ENCODE measurements around the gene PSMA4.
"Not testable (repeated sequence)": the region's sequence is repeated elsewhere in the genome, so short reads cannot be mapped to it uniquely, and the experiment has no call there.

Gene PSMA4

GRCh38 chr15:78550194-78550593 lies 9.9 kb downstream of the PSMA4 start:
- POLR2A ChIA-PET (ENCODE audit: low non-redundant PET) = interaction anchor here (0.8 kb wide), 1 partner anchor 7 kb away, joined by 4 read pairs; no protein-coding TSS in a partner anchor
- H3K27ac ChIP-seq = no peak overlapping the region
- no peak for TF ChIP-seq CTCF (conservative IDR thresholded peaks at IDR 0.05; ENCODE audit: low read depth)
- no peak for DNase-seq (ENCODE audit: low spot score)
- CTCF ChIA-PET = interaction anchor here (0.7 kb wide), 1 partner anchor 109 kb away, joined by 3 read pairs; no protein-coding TSS in a partner anchor

GRCh38 chr15:78550815-78551214 lies 10.6 kb downstream of the PSMA4 start:
- ChIA-PET POLR2A (ENCODE audit: low non-redundant PET) (no interaction called here), CTCF (interaction anchor here (0.7 kb wide), 1 partner anchor 108 kb away, joined by 3 read pairs; no protein-coding TSS in a partner anchor)
- DNase-seq (ENCODE audit: low spot score) = no peak
- TF ChIP-seq CTCF (conservative IDR thresholded peaks at IDR 0.05; ENCODE audit: low read depth) = no peak
- H3K27ac ChIP-seq = no peak overlapping the region

- POLR2A ChIA-PET (ENCODE audit: low non-redundant PET) = no interaction called here
Observed at GRCh38 chr15:78551902-78552301, 11.7 kb downstream of the PSMA4 start.

GRCh38 chr15:78552597-78552996 lies 12.4 kb downstream of the PSMA4 start:
- ChIA-PET CTCF (interaction anchor here (0.6 kb wide), 1 partner anchor 12 kb away, joined by 3 read pairs; no protein-coding TSS in a partner anchor), POLR2A (ENCODE audit: low non-redundant PET) (no interaction called here)
- no peak for TF ChIP-seq CTCF (conservative IDR thresholded peaks at IDR 0.05; ENCODE audit: low read depth)
- H3K27ac ChIP-seq = no peak overlapping the region
- DNase-seq (ENCODE audit: low spot score) = no peak

More at GRCh38 chr15:78551902-78552301, 11.7 kb downstream of the PSMA4 start:
- CTCF ChIA-PET = interaction anchor here (0.7 kb wide), 1 partner anchor 33 kb away, joined by 3 read pairs; no protein-coding TSS in a partner anchor
- H3K27ac ChIP-seq = no peak overlapping the region
- TF ChIP-seq CTCF (conservative IDR thresholded peaks at IDR 0.05; ENCODE audit: low read depth) = no peak
- DNase-seq (ENCODE audit: low spot score) = no peak

- H3K27ac ChIP-seq; POLR2A ChIA-PET (ENCODE audit: low non-redundant PET); DNase-seq (ENCODE audit: low spot score): not testable (repeated sequence)
- CTCF ChIA-PET = interaction anchor here (1.0 kb wide), 1 partner anchor 20 kb away, joined by 3 read pairs; the partner anchor contains the start of gene PSMA4
Observed at GRCh38 chr15:78560201-78560600, 20.0 kb downstream of the PSMA4 start.

GRCh38 chr15:78561490-78561889 lies 21.2 kb downstream of the PSMA4 start:
- H3K27ac ChIP-seq = no peak overlapping the region
- ChIA-PET POLR2A (ENCODE audit: low non-redundant PET) (no interaction called here), CTCF (no interaction called here)
- TF ChIP-seq CTCF (conservative IDR thresholded peaks at IDR 0.05; ENCODE audit: low read depth) = no peak
- DNase-seq (ENCODE audit: low spot score) = no peak

- no peak for DNase-seq (ENCODE audit: low spot score)
- no peak for TF ChIP-seq CTCF (conservative IDR thresholded peaks at IDR 0.05; ENCODE audit: low read depth)
- H3K27ac ChIP-seq = no peak overlapping the region
- ChIA-PET CTCF (interaction anchor here (0.6 to 0.7 kb wide), 4 partner anchors 32 to 608 kb away, joined by 3 to 6 read pairs (median 4); no protein-coding TSS in a partner anchor), POLR2A (ENCODE audit: low non-redundant PET) (no interaction called here)
Observed at GRCh38 chr15:78563092-78563491, 22.8 kb downstream of the PSMA4 start.
